GM04504 (cell line): ENCODE results near the gene HMCN2.

ENCODE experiments used
- DNase-seq: peaks from one replicate; pipeline ENCODE4 v3.0.0-alpha.2; 2012; ENCODE audit warnings: low read depth

HMCN2 gene

DNA sequence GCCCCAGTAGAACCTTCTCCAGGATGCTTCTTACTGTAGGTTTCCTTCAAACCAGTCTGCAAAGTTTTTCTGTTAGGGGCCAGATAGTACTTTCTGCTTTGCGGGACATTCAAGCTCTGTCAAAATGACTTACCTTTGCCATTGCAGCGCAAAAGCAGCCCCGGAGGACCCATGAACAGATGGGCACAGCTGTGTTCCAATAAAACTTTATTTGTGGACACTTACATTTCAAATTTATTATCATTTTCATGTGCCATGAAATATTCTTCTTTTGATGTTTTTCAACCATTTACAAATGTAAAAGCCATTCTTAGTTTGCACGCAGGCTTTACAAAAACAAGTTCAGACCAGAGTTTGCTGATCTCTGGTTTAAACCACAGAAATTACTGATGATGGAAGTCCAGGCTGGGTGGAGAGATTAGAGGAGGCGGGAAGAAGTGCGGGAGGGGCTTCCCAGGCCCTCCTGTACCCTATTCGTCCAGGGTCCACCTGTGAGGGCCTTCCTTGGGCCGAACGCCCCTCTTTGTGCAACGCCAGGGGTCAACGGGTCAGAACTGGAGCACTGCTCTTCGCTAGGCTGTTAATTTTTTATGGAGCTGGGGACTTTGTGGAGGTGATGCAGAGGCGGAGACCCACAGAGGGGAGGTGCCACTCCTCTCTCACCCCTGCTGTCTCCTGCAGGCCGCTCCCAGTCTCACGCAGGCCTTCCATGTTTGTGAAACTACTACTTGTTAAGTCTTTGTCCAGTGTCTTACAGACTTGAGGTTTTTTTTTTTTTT lies 171.6 kb downstream of the HMCN2 start:
- no peak for DNase-seq

- no peak for DNase-seq
Observed at GRCh38 chr9:130438382-130438981, 172.9 kb downstream of the HMCN2 start.

GRCh38 chr9:130441031-130441430 lies 175.5 kb downstream of the HMCN2 start:
- no peak for DNase-seq

- DNase-seq: no peak
Observed at GRCh38 chr9:130442746-130443455, 177.3 kb downstream of the HMCN2 start.

- no peak for DNase-seq
Observed at GRCh38 chr9:130443456-130443801, 177.9 kb downstream of the HMCN2 start.

DNA sequence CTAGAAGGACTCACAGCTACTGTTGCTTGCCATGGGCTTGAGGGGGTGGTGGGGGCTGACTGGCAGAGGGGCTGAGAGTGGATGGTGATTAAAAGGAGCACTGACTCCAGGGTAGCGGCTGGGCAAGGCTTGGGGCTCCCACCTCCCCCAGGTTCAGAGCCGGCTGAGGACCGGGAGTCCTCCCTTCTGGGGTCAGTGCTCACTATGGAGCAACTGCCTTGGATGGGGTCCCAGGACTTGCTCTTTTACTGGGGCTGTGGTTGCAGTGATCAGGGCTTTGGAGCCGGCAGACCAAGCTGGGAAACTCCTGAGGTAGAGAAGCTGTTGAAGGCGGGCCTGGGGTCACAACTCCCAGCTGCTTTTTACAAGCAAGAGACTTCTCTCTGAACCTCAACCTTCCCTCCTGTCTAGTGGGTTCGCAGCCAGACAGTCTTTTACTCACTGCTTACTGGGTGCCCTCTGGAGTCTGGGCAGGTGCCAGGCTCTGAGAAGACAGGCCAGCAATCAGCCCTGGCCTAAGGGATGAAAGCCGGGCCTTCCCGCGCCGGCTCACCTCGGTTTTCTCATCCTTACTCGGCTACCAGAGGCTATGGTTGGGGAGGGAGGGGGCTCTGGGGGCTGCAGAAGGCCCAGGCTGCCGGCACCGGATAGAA lies 178.4 kb downstream of the HMCN2 start:
- no peak for DNase-seq

GRCh38 chr9:130444565-130445221 lies 179.1 kb downstream of the HMCN2 start, which contains the start of gene ASS1:
Gene ASS1, plus strand, starts transcription at chr9:130444961. Its CDS starts 7,268 bp downstream, at chr9:130452229.
- no peak for DNase-seq

GRCh38 chr9:130445268-130445983 lies 179.9 kb downstream of the HMCN2 start:
- no peak for DNase-seq

DNA sequence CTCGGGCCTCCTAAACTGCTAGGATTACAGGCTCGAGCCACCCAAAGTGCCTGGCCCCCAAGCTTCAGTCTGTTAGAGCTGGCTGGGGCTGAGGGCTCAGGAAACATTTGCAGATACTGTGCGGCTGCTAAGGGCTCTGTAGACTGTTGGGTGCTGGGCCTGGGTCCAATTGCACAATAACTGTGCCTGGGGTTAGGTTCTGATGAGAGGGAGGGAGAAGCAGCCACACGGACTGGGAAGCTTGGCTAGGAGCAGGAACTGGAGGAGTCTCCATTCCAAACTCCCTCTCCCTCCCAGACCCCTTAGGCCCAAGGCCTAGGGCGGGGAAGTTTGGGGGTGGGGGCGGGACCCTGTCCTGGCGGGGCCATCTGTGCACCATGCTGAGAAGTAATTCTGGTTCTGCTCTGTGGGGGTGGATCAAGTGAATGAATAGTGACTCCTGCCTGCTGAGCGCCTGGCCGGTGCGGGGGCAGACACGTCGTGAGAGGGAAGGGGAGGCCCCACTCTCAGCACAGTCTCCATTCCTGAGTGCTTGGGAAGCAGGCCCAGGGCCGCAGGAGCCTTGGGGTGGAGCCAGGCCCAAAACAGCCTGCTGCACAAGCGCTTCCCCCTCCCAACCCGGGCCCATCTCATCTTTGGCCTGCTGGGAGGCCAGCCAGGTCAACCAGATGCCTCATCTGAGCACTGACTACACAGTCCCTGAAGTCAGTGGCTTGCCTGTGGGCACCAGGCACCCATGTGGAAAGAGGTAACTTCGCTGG lies 180.7 kb downstream of the HMCN2 start:
- DNase-seq: peak; percentile 95

GRCh38 chr9:130447193-130447816 lies 181.7 kb downstream of the HMCN2 start:
- DNase-seq: no peak

GRCh38 chr9:130448035-130448624 lies 182.6 kb downstream of the HMCN2 start:
- no peak for DNase-seq

DNA sequence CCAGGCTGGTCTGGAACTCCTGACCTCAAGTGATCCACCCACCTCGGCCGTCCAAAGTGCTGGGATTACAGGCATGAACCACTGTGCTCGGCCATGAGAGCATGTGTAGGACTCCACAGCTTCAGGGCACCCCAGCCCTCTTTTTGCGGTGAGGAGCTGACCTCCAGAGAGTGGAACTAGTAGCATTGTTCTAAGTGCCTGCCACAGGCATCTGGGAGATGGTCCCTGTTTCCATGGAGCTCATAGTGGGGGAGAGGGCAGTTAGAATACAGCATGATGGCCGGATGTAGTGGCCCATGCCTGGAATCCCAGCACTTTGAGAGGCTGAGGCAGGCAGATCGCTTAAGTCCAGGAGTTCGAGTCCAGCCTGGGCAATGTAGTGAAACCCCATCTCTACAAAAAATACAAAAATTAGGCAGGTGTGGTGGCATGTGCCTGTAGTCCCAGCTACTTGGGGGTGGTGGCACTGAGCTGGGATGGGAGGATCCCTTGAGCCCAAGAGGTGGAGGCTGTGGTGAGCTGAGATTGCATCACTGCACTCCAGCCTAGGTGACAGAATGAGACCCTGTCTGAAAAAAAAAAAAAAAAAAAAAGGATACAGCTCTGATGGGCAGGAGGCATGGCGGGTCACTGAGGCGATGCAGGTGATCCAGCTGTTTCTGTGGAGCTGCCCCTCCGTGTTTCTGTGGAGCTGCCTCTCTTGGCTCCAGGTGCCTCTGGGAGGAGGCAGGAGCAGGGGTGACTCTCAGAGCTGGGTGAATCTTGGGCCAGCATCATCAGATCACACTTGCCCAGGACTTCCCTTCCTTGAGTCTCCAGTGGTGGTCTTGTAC lies 183.4 kb downstream of the HMCN2 start:
- no peak for DNase-seq

DNA sequence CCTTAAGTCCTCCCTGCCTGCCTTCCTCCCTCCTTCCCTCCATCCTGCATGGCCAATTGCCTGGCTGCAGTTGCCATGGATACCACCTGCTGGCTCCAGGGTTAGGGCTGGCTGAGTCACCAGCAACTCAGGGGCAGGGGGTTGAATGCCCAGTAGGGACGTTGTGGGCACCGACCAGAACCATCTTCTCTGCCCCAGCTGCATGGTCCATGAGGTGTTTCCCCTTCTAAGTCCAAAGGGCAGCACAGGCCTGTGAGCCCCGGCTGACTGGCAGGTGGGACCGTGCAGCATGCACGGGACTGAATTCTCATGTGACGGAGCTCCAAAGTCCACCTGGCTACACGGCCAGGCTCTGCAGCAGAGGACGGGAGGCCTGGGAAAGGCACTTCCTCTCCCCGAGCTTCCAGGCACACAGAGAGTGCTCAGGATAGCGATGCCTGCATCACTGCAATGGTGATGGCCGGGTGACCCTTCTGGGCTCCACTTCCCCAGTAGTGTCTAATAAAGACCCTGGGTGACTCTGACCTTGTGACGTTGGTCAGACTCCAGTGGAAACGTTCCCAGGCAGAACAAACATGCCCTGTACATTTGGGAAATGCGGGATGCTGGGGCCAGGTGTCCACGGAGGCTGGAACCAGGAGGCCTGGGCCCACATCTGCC lies 184.9 kb downstream of the HMCN2 start:
- no peak for DNase-seq

DNA sequence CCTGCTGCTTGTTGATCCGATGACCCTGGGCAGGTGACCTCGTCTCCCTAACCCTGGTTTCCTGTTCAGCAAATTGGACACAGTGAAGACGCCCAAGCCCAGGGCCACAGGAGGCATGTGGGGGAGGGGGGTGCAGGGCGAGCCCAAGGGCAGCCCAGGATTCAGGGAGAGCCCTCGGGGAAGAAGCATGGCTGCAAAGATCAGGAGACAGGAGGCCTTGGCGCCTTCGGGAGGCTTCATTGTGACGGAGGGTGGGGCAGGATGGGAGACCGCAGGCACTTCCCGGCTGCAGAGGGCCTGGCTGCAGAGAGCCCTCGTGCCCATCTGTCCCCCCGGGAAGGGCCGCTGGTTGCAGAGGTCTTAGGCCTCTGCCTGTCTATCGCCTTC lies 185.4 kb downstream of the HMCN2 start:
- DNase-seq: no peak

GRCh38 chr9:130451509-130452388 lies 186.2 kb downstream of the HMCN2 start:
- peak; percentile 91 for DNase-seq

DNA sequence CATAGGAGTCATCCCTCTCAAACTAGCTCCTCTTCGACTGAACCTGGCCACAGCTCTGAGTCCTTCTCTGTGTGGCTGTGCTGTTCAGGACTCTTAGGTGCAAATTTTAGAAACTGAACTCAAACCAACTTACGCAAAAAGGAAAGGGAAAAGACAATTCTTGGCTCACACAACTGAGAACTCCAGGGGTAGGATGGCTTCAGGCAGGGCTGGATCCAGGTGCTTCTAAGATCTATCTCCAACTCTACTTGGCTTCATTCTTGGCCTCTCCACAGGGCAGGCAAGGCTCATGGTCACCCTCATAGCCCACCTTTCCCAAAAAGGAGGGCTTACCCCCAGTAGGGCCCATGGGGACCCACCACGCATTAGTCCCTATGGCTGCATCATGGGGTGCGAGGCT lies 187.3 kb downstream of the HMCN2 start:
- no peak for DNase-seq

- no peak for DNase-seq
Observed at GRCh38 chr9:130453487-130453886, 187.9 kb downstream of the HMCN2 start.
